GM18867 (cell line): ENCODE measurements around the gene ZBTB45.
A peak's percentile ranks its signal among the peaks of the same experiment; 100 is the strongest.

Source experiments
- ATAC-seq: cut with Tn5 transposase; IDR thresholded peaks from one replicate; pipeline ENCODE4 v1.9.1; 2021; ENCODE audit warnings: mild to moderate bottlenecking, moderate library complexity; ENCODE audit not compliant: unreplicated experiment

ZBTB45 gene

DNA sequence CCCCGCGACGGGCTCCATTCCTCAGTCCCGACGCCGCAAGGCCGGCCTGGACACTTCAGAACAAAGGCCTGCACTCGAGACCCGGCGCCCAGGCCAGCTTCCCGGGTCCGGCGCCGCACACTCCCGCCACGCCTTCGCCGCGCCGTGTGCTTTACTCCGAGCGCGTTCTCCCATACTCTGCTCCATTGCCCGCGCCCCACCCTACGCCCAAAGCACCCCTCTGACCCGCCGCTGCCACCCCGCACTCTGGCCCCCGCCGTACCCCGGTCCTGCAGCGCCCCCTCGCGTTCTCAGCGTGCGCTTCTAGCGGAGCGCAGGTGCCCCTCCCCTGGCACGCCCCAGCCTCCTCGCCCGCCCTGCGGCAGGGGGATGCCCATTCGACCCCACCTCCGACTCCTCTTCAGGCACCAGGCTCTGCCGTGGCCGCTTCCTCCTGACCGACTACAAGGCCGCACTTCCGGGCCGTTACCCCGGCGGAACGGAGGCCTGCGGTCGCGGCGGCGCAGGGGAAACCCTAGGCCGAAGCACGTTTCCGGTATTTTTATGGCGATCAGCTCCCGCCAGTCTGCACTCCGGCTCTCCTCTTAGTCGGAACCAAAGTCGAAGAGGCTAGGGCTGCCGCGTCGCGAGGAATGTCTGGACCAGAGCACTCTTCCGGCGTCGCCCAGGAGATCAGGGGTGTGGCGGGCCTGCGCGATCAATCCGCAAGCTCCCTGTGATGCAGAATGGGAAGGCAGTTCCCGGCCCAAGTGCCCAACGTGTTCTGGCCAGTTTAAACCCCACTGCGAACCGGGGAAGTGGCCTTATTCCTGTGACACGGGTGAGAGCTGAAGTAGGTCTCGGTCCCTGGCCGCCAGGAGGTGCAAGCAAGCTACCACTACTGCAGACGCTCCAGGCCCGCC, at the start of gene ZBTB45:
TSS of gene ZBTB45 (minus strand) at position 456 of the 902 bp plus-strand sequence. CDS start 2,137 bp downstream, outside the sequence.
- ATAC-seq, result peak; percentile 80

DNA sequence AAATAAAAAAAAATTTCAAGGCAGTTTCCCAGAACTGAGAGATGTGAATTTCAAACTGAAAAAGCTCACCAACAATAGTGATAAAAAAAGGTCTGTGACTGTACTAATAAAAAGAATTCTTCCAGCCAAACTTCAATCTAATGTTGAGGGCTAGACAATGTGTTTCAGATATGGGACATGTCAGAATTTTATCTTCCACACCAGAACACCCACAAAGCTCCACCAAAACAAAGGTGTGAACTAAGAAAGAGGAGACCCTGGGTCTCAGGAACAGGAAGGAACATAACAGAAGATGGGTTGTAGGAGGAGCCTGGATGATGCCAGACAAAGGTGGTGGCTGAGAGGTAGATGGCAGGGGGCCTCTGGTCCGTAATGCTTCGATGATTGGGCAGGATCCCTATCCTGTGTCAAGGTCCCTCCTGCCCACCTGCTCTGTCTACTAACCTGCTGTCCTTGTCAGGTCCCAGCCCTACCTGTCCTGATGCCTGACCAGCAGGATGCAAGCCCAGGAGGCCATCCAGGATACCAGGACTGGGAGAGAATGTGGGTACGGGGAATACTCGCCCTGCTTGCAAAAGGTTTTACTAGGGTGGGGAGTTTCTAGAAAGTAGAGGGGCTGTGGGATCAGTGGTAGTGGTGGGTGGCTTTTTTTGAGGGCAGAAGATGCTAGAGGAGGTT, 49.0 kb upstream of the ZBTB45 start:
- ATAC-seq, result no peak

DNA sequence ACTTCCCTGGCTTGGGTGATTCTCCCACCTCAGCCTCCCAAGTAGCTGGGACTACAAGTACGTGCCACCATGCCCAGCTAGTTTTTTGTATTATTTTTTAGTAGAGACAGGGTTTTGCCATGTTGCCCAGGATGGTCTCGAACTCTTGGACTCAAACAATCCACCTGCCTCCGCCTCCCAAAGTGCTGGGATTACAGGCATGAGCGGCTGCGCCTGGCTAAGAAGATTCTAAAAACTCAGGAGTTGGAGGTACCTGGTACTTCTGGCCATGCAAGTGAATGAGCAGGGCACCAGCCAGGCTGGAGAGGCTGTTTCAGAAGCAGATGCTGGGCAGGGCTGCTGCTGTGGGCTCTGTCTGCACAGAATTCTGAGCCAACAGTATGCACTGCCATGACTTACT, 47.4 kb upstream of the ZBTB45 start:
- ATAC-seq, result no peak

DNA sequence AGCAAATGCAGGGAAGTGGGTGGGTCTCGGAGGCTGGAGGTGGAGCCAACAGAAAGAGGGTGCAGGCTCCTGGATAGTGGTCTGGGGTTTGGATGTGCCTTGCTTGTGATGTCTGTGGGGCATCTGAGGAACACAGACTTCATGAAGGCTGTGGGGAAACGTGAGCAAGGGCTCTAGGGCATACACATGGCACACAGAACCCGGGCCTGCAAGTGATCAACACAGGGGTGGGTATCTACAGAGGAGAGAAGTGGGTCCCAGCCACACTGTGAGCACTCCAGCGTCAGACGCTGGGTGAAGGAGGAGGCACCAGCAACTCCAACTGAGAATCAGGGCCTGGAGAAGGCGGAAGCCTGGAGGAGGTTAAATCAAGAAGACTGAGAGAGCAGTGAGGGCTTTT, 44.2 kb upstream of the ZBTB45 start:
- ATAC-seq, result no peak

GRCh38 chr19:58563034-58563573, 43.5 kb upstream of the ZBTB45 start:
- no peak for ATAC-seq

DNA sequence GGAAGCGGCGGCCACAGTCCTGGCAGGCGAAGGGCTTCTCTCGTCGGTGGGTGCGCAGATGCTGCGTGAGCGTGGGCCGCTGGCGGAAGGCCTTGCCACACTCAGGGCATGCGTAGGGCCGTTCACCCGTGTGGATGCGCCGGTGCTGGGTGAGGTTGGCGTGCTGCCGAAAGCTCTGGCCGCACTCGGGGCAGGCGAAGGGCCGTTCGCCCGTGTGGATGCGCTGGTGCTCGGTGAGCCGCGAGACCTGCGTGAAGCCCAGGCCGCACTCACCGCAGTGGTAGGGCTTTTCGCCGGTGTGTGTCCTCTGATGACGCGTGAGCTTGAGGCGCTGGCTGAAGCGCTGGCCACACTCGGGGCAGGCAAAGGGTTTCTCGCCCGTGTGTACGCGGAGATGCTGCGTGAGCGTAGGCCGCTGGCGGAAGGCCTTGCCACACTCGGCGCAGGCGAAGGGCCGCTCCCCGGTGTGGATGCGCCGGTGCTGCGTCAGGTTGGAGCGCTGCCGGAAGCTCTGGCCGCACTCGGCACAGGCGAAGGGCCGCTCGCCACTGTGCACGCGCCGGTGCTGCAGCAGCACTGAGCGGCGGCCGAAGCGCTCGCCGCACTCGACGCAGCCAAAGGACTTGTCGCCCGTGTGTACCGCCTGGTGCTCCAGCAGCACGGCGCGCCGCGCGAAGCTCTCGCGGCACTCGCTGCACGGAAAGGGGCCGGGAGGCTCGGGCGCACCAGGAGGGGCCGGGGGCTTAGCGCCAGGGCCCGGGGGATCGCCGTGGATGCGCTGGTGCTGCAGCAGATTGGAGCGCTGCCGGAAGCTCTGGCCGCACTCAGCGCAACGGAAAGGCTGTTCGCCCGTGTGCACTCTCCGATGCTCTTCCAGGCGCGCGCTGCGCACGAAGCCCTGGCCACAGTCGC, 42.8 kb upstream of the ZBTB45 start:
- ATAC-seq, result no peak

DNA sequence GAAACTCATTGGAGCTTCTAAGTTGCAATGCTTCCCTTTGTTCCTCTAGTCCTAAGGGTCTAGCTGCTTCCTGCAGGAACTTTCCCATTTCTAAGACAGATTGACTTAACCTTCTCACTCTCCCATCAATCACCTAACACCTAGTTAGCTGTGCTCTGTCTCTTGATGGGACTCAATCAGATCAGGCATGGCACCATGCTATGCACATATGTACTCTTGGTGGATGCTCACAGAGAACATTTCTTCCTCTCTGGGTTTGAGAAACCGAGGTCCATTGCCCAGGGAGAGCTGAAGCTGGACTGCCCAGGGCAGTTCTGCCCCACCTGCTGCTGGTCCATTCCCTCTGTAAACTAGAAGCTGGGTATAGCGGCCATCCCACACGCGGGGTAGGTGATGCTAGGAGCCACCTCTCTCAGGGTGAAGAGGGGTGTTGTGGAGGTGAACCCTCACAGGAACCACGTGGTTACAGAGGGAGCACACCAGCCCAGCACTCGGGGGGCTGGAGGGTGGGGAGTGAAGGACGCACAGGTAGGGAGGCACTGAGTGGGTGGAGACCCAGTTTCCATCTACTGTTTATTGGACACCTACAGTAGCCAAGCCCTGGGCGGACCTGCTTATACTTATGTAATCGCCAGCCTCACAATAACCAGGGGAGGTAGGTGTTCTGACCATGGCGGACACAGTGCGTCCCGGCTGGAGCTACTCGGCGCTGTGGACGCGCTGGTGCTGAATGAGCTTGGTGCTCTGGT, 41.9 kb upstream of the ZBTB45 start:
- ATAC-seq, result no peak

DNA sequence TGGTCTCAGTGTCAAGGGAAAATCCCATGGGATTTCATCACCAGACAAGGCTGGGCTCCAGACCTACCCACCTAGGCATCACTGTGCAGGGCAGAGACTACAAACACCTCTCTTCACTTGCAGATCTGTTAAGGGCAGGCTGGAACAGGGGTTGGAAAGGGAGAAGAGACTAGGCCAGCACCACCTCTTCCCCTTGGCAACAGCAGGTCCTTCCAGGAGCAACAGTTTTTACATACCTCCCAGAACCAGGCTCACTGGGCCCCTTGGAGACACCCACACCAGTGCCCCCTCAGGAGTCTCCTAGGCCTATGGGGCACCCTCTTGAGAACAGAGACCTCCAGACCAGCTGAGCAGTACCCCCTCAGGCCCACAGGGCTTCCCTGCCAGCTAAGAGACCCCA, 41.3 kb upstream of the ZBTB45 start:
- ATAC-seq, result no peak

DNA sequence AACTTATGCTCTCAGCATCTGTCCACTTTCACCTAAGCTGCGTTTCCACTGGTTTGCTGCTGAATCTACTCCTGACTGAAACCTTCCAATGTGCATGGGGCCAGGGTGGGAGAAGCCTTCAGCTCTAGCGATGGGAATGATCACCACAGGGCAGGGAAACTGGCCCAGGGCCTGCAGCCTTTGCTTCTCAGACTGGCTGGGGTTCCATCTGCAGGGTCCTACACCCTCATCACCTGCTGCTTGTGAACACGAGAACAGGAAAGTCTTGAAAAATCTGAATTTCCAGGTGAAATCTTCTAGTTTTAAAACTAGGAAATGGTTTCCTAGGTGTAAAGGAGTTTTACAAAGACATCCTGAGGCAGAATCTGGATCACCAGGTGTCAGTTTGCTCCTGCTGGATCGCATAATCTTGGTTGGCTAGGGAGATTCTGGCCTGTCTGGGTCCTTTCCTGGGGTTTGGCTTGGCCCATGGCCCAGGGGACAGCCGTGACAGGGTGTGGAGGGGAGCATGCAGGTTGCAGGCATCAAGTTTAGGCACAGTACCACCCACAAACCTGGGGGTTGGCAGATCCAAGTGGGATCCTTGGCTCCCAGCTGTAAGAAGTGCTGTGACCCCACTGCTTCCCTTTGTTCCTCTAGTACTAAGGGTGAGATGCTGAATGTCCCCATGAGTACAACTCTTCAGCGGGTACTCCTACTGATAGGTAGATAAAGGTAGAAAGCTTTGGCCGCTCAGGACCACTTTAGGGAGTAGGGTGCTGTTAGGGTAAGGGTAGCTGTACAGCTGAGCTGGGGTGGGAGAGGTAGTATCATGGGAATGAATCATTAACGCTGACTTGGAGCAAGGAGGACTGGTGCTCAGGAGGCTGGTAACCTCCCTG, 40.6 kb upstream of the ZBTB45 start:
- no peak for ATAC-seq

DNA sequence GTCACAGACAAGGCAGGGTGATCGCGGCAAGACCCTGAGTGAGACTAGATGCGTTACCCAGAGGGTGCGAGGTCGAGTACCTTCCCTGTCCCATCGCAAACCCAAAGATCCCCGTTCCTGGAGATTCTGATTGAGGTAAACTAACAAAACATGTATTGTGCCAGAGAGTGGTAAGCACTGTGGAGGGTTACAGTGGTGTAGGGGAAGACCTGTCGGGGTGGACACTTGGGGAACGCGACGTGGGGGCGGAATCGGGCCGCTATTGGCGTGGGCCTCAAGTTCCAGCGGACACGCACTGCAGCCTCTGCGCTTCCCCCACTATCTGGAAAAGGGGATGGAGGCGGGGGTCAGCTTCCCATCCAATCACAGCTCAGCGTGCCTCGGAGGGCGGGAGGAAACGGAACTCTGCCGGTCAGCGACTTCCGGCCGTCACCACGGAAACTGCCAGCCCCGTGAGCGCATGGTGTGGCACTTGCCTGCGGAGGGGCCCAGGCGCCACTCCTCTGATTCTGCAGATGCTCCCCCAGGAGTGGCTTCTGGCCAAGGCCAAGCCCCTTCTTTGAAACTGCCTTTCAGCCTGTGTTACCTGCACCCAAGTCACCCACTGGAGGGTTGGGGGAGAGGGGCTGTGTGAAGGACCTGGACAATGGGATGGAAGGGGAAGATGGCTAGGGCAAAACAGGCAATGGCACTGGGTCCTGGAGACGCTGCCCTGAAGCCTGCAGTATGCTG, 39.8 kb upstream of the ZBTB45 start:
- peak; percentile 26 for ATAC-seq

DNA sequence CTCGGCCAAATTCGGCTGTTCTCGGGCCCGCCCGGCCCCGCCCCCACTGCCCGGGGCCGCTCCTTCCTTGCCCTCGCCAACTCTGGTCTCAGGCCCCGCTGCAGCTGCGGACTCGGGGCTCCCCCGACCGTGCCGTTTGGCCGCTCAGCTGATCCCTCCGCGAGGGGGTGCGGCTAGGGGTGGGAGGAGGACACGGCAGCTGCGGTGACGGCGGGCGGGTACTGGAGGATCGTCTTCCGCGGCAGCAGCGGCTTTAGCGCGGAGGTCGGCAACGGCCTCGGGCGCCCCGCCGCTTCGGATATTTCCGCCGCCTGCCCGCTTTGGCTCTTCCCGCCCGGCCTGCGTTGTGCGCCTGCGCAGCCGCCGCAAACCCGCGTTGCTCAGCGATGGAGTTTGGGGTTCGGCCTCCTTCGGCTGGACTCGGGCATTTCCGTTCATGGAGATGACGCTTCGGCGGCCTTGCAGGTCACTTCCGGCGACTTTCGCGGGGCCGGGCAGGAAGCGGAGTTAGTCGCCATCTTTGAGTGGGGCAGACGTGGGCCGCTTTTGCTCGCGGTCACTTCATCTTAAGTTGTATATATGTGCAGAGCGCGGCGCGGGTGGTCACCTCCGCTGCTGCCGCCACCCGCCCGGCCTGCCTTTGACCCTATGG, 39.1 kb upstream of the ZBTB45 start:
- peak; percentile 50 for ATAC-seq

DNA sequence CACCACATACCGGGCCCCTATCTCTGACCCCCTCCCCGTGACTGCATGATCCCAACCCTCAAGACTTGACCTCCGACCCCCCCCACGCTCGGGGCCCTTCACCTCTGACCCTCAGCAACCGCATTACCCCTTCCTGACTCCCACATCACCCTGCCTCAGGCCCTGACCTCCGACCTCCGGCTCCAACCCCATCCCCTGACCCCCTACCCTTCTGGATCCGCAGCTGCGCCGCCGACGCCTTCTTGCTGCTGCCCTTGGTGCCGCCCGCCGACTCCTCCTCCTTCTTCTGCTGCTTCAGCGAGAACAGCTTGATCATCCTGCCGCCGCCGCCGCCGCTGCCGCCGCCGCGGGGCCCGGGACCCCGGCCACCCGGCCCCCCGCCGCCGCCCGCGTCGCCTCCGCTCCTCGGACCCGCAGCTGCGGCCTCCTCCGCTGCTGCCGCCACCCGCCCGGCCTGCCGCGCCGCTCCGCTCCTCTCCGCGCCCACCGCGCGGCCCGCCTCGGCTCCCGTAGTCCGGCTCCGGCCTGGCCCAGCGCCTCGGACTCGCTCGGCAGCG, 38.5 kb upstream of the ZBTB45 start, which contains the start of gene UBE2M:
TSS of gene UBE2M (minus strand) at position 546 of the 557 bp plus-strand sequence. CDS start at position 316, 230 bp downstream.
- ATAC-seq, result peak; percentile 1

- ATAC-seq, result no peak
These were observed 37.8 kb upstream of the ZBTB45 start for GRCh38 chr19:58557221-58558065.

GRCh38 chr19:58556622-58557220, 37.1 kb upstream of the ZBTB45 start:
- ATAC-seq, result no peak

DNA sequence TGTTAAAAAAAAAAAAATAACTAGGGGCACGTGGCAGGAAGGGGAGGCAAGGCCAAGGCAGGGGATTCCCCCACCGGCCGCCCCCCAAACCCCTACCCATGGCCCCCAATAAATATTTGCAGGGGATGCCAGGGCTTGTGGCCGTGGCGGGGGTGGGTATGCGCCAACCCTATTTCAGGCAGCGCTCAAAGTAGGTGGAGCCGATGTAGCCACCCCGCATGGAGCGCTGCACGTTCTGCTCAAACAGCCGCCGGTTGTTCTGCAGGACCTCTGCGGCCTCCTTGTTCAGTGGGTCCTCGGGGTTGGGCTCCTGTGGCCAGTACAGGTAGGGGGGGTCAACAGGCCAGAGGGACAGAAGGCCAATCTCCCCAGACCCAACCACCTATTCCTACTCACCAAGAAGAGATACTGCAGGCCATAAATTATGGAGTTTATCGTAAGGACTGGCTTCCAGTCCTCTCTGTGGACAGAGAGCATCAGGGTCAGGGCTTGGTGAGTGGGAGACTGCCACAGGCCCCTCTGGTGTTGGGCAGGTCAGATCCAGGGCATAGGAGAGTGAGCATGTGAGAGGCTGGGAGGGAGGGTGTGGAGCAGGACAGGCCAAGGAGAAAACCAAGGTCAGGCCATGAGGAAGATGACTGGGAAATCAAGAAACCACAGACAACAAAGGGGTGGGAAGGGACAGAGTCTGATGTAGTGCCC, 36.5 kb upstream of the ZBTB45 start:
- no peak for ATAC-seq
